ENCODE measurements around the gene IGBP1.
"Not testable (repeated sequence)": the region's sequence is repeated elsewhere in the genome, so short reads cannot be mapped to it uniquely, and the experiment has no call there.

IGBP1 gene

DNA sequence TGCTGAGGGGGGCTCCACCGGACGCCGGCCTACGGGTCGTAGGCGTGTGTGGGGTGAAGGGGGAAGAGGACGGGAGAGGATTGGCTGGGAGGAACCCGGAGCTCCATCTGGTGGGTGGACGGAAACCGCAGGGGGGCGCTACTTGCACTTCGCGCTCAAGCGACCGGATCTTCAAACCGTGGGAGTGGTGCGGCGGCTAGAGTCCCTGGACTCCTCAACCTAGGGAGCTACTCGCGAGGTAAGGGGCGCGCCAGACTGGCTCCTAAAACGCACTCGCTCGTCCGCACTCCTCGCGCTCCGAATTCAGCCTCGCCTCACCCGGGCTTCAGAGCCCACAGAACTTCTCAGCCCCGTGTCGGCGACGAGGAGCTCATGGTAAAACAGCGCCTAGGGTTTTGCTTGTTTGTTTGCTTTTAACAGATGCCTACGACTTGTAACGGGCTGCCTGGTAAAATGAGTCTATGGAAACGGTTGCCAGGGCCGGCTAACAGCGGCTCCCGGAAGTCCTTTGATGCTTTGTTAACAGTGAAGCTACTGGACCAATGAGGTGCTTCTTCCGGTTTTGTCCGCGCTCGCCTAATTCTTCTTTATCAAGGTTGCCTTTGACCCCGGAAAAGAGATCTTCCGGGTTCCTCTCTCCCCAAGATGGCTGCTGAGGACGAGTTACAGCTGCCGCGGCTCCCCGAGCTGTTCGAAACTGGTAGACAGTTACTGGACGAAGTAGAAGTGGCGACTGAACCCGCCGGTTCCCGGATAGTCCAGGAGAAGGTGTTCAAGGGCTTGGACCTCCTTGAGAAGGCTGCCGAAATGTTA, at the start of gene IGBP1:
IGBP1 (plus strand) TSS at position 145 of the 813 bp plus-strand sequence; CDS start at position 646, 501 bp downstream.
- DNase-seq (ENCODE audit: low spot score): peak; percentile 75

GRCh38 chrX:70084592-70085240, 48.5 kb upstream of the IGBP1 start:
- DNase-seq (ENCODE audit: low spot score): no peak

- no peak for DNase-seq (ENCODE audit: low spot score)
Observed at GRCh38 chrX:70087857-70088630, 45.2 kb upstream of the IGBP1 start.

GRCh38 chrX:70088751-70089150, 44.5 kb upstream of the IGBP1 start:
- no peak for DNase-seq (ENCODE audit: low spot score)

- DNase-seq (ENCODE audit: low spot score): no peak
Observed at GRCh38 chrX:70089604-70090297, 43.5 kb upstream of the IGBP1 start.

- no peak for DNase-seq (ENCODE audit: low spot score)
Observed at GRCh38 chrX:70092247-70092646, 41.0 kb upstream of the IGBP1 start.

DNA sequence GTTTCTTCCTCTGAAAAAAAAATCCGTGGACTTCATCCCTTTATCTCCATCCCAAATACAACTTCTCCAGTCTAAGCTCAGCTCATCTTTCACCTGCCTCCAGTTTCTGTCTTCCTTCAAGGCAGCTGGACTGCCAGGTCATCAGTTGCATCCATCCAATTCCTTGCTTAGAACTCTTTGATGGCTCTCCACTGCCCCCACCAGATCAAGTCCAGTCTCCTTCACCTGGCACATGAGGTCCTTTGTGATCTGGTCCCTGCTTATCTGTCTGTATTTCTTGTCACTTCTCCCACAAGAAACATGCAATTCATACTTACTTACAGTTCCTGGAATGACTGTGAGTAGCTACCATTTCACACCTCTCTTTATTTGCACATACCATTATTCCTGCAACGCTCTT, 37.2 kb upstream of the IGBP1 start:
- no peak for DNase-seq (ENCODE audit: low spot score)

GRCh38 chrX:70105229-70105628, 28.0 kb upstream of the IGBP1 start:
- DNase-seq (ENCODE audit: low spot score): no peak

GRCh38 chrX:70111436-70112026, 21.7 kb upstream of the IGBP1 start:
- DNase-seq (ENCODE audit: low spot score): not testable (repeated sequence)

GRCh38 chrX:70117738-70118137, 15.5 kb upstream of the IGBP1 start:
- no peak for DNase-seq (ENCODE audit: low spot score)

- DNase-seq (ENCODE audit: low spot score): not testable (repeated sequence)
Observed at GRCh38 chrX:70123014-70123413, 10.2 kb upstream of the IGBP1 start.

GRCh38 chrX:70124678-70125077, 8.6 kb upstream of the IGBP1 start:
- DNase-seq (ENCODE audit: low spot score): no peak

DNA sequence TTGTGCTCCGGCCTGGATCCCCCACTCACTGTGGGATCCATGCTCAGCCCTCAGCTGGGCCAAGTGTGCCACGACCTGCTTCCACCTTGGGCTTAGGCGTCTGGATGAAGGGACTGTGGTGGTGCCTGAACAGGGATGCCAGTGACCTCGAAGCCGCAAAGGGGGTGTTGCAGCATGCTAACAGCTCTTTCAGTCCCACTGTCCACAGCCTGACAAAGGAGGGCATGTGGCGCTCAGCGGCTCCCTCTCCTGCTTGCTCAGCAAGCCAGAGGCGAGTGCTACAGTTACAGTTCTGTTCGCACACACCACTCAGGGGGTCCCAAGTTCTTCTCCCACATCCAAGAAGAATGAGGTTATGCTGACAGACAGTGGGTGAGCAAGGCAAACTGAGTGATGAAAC, 5.2 kb upstream of the IGBP1 start:
- DNase-seq (ENCODE audit: low spot score): no peak

GRCh38 chrX:70129816-70130215, 3.4 kb upstream of the IGBP1 start:
- peak; percentile 38 for DNase-seq (ENCODE audit: low spot score)

DNA sequence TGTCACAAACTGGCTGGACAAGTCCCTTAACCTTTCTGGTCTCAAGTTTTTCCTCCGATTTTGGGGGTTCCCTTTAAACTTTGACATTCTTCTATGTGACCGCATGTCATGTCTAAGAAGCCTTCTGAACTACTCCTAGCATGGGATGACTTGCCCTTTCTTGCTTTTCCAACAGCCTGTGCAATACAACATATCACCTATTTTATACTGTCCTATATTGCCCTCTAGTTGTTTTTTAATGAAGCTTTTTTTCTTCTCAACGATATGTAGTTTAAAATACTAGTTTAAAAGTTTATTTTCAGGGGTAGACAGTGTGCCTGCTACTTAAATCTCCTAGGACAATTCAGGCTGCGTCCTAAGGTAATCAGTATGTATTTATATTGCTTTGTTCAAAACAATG, 1.0 kb upstream of the IGBP1 start:
- DNase-seq (ENCODE audit: low spot score): peak; percentile 7

DNA sequence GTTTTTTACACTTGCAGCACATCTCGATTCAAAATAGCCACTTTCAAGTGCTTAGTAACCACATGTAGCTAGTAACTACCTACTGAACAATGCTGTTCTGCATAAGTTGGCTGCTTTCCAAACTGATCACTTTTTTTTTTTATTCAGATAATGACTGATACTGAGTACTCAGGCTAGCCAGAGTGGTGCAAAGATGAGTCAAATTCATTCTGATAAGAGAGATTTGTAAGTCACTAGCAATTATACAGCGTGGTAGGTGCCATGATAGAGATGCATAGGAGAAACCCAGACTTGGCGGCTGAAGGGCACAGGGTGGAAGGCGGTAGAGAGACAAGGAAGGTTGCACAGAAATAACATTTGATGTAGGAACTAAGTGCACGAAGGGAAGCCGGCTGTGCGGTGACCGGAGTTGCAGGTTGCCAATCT, 357 bp upstream of the IGBP1 start:
- no peak for DNase-seq (ENCODE audit: low spot score)

- no peak for DNase-seq (ENCODE audit: low spot score)
Observed at GRCh38 chrX:70134116-70134477, 850 bp downstream of the IGBP1 start.

- DNase-seq (ENCODE audit: low spot score): no peak
Observed at GRCh38 chrX:70138622-70139021, 5.4 kb downstream of the IGBP1 start.

- peak; percentile 10 for DNase-seq (ENCODE audit: low spot score)
Observed at GRCh38 chrX:70139736-70140135, 6.5 kb downstream of the IGBP1 start.

GRCh38 chrX:70141373-70141772, 8.1 kb downstream of the IGBP1 start:
- DNase-seq (ENCODE audit: low spot score): no peak
